Stimulated activated CD8-positive, alpha-beta memory T cell treated with anti-CD3 and anti-CD28 coated beads, Interleukin-4, amount 100 ng/mL, for 1 hour (primary cell): ENCODE measurements around the gene GFRA1.

Experiments used
- DNase-seq, 2 donors: peaks; one replicate each; pipeline ENCODE4 v3.0.0-alpha.2; 2020; ENCODE audit warnings: low read depth in 2 of 2, low spot score in 1 of 2

The GFRA1 gene

DNA sequence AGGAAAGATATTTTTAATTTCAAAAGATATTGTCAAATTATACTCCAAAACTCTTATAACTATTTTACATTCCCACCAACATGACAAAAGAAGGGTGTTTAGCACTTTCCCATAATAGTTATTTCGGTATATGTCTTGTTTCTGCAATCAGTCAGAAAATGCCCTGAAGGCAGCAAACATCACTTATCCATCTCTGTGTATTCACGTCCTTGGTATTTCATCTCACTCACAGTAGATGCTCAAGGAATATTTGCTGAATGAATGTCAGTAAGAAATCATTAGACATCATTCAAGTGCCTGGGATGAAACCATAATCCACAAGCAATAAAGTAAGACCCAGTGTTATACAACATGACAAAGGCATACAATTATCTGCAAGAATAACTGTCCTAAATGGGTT, 112.7 kb downstream of the GFRA1 start:
- DNase-seq = no peak

DNA sequence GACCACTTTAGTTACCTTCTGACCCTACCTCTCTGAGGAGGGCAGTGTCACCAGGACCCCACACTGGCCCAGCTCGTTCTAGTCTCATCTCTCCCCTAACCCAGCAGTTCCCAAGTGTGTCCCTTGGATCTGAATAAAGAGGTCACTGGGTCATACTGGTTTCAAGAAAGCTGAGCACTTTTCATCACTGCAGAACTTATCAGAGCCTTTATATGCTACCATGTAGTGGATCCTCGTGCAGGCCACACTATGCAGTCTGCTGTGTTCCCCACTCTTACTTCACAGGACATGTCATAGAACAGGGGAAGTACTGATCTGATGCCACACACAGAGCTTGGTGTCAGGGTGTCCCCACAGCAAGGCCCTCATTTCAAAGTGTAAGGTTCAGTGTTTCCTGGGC, 113.8 kb downstream of the GFRA1 start:
- no peak for DNase-seq

- no peak for DNase-seq
Measured at GRCh38 chr10:116158036-116158435, 115.0 kb downstream of the GFRA1 start.

- DNase-seq = no peak
Measured at GRCh38 chr10:116157485-116157884, 115.5 kb downstream of the GFRA1 start.

DNA sequence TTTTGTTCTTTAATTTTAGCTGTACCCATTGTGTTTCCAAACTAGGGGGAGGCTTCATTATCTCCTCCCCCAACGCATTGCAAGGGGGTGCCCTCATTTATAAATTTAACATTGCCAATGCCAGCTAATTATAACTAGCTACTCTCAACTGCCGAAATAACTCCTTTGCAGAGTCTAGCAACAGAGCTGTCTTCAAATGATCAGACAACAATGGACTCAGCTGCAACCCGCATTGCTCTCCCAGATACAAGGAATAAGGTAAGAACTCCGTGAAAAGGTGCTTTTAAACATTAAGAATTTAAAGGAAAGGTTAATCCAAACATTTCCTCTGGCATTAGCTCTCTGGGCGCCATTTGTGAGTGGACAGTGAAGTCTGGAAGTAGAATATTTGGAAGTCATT, 116.2 kb downstream of the GFRA1 start:
- no peak for DNase-seq

DNA sequence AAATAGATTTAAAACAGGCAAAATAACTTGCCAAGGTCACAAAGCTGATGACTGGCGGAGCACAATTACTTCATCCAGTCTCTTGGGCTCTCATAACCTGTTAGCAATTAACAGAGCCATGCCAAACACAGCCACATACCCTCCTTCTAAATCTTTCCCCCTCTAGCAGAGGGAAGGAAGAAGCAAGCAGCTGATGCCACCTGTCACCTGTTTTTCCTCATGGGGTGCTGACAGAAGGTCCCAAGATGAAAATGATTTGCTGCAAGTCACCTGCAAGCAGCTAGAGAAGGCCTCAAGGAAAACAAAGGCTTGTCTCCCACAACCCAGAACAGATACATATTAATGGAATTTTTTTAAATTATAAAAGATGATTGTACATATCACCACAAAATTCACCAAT, 117.8 kb downstream of the GFRA1 start:
- no peak for DNase-seq

- DNase-seq = no peak
Measured at GRCh38 chr10:116154651-116155050, 118.4 kb downstream of the GFRA1 start.

GRCh38 chr10:116151076-116151475, 121.9 kb downstream of the GFRA1 start:
- no peak for DNase-seq

GRCh38 chr10:116150606-116151005, 122.4 kb downstream of the GFRA1 start:
- DNase-seq = no peak

DNA sequence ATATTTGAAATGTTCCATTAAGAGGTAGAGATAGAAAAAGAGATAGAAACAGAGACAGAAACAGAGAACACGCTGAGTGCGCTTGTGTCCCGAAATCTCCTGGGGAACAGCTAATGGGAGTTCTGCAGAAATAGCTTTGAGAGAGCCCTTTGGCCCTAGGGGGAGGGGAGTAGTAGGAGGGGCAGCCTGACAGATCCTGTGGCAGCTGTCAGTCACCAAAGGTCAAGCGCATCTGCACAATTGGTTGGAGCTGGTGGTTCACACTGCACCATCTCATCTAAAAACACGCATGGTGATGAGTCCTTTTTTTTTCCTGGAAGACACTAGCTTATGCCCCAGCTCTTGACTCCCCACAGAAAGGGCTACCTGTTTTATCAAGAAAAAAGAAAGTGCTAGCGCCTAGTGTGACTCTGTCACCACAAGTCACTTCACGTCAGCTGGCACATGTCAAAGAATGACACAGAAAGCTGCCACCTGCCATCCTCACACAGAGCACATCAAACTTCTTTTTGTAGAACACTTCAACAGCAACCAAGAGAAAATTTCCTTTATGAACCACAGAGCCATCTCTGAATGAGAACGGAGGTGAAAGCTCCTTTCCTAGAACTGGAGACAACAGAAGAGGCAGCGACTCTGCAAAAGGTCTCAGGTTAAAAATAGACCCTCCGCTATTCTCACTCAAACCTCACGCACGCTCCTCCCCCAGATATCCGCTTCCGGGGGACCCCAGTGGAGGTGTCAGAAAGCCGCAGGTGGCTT, 125.7 kb downstream of the GFRA1 start:
- no peak for DNase-seq

GRCh38 chr10:116146372-116147140, 126.5 kb downstream of the GFRA1 start:
- DNase-seq = no peak

DNA sequence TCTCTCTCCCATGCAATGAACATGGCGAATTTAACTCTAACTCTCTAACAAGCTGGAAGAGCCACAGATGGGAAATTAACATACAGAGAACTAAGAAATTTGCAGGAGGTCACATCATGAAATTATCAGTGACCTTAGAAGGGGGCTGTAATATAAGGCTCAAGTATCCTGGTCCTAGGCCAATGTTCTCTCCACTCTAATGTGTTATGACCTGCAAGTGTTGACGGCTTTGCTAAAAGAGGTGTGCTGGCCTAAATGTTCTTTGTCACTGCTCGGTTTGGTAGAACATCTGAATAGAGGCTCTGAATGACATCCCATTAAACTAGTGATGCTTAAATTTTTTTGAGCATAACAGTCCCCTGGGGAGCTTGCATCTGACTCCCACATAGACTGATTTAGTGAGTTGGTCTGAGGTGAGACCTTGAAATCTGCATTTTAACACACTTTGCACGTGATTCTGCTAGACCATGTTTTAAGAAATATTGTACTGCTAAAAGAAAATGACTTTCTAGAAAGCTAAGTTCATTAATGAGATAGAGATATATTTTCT, 129.3 kb downstream of the GFRA1 start:
- DNase-seq = no peak

DNA sequence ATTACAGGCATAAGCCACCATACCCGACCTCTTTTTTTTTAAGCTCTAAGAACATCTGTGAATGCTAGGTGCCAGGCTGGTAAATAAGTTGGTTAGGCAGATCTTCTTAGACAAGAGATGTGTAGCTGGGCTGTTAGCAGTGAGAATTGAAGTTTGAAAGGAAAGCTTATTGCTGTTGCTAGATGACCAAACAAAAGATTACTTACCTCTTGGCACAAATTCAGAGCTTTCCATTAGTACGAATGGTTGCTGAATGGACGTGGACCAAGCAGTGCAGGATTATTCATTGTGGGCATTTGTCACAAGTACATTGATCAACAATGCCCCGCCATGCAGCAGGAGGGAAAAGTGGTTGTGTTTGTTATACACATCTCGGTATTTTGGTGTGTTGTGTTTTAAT, 131.2 kb downstream of the GFRA1 start:
- DNase-seq = no peak

- no peak for DNase-seq
Measured at GRCh38 chr10:116141246-116141645, 131.8 kb downstream of the GFRA1 start.

DNA sequence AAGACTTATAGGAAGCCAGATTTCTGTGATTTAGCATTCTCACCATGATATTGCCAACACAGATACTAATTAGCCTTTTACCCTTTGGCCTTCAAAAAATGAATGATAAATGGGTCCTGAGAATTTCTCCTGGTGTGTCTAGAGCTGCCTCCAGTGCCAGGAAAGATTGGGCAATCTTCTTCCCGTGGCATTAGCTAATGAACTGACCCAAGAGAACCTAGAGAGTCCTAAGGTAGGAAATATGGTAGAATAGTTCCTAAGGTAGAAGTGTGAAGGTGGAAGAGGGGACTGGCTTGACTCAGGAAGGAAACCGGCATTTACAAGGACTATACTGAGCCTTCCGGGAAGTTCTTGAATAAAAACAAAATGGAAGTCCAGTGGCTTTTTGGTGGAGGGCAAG, 133.1 kb downstream of the GFRA1 start:
- DNase-seq = no peak

DNA sequence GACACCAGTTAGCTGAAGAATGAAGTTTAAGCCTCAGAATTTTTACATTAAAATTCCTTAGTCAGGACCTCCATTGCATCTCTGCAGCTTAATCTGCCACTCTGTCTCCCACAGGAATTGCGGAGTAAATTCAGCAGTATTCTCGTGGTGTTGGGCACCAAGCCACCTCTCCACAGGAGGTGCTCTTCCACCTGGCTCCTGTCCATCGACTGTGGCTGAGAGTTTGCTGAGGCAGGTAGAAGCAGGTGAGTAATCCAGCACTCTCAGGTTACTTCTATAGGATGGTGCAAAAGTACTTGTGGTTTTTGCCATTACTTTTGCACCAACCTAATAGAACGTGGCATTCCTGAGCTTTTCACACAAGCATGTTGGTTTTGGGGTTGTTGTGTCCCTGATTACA, 134.1 kb downstream of the GFRA1 start:
- no peak for DNase-seq

- no peak for DNase-seq
Measured at GRCh38 chr10:116136261-116136660, 136.7 kb downstream of the GFRA1 start.

GRCh38 chr10:116134322-116134721, 138.7 kb downstream of the GFRA1 start:
- no peak for DNase-seq

DNA sequence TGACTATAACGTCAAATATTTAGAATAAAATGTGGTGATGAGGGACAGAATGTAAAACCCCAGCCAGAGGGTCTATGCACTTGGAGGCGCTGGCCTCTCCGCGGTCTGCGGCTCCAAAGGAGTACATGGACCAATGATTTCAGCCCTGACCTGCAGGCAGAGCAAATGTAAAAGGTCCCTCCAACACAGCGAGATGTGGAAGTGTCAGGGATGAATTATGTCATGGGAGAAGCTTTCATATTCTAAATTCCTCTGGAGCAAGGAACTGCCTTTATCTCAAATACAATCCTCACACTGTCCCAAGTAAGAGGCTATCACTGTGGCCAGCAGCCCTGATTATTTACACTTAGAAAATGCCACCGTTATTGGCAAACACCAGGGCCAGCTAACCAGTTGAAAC, 139.4 kb downstream of the GFRA1 start:
- DNase-seq = no peak

- DNase-seq = no peak
Measured at GRCh38 chr10:116132780-116133399, 140.1 kb downstream of the GFRA1 start.

GRCh38 chr10:116130006-116130405, 143.0 kb downstream of the GFRA1 start:
- DNase-seq = no peak
